ENCODE measurements around the gene RAB31.

RAB31 gene

DNA sequence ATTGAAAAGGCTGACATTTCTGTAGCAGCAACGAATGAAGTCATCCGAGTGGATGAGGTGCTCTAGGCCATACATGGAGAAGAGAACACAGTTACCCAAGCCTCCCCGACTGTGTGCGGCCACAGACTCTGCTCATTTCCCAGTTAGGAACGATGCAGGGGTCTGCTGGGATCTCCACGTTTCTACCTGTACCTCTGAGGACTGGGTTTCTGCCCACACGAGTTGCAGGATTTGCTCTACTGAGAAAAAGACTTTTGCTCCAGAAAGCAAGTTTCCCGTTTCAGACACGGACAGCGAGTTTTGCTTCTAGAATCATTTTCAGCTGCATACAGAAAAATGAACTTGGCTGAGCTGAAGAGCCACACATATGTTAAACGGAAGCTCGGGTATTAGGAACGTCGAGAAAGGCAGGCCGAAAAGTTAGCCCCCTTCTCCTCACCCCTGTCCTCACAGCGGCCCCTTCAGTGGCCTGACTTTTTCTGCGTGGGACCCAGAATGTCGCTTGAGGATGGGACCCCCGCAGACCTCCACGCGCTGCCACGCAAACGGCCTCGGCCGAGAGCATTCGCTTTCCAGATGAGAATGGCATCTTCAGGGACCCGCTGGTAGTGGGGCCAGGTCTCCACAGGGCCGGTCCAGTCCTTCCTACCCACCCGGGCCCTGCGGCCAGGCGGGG lies 582 bp upstream of the RAB31 start:
- TF ChIP-seq MYC (IDR thresholded peaks at IDR 0.05; ENCODE audit: low read depth, low read length) (no peak), POLR2A (IDR thresholded peaks at IDR 0.05; ENCODE audit: extremely low read depth, insufficient read length) (no peak)
- TF ChIP-seq, protein P1, sequence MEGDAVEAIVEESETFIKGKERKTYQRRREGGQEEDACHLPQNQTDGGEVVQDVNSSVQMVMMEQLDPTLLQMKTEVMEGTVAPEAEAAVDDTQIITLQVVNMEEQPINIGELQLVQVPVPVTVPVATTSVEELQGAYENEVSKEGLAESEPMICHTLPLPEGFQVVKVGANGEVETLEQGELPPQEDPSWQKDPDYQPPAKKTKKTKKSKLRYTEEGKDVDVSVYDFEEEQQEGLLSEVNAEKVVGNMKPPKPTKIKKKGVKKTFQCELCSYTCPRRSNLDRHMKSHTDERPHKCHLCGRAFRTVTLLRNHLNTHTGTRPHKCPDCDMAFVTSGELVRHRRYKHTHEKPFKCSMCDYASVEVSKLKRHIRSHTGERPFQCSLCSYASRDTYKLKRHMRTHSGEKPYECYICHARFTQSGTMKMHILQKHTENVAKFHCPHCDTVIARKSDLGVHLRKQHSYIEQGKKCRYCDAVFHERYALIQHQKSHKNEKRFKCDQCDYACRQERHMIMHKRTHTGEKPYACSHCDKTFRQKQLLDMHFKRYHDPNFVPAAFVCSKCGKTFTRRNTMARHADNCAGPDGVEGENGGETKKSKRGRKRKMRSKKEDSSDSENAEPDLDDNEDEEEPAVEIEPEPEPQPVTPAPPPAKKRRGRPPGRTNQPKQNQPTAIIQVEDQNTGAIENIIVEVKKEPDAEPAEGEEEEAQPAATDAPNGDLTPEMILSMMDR (IDR thresholded peaks at IDR 0.05; ENCODE audit: low read depth, low read length) = no peak
- TF ChIP-seq, protein P2, sequence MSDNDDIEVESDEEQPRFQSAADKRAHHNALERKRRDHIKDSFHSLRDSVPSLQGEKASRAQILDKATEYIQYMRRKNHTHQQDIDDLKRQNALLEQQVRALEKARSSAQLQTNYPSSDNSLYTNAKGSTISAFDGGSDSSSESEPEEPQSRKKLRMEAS (IDR thresholded peaks at IDR 0.05; ENCODE audit: low read depth, low read length) = no peak
- DNase-seq (ENCODE audit: low read depth) = no peak
- H3K4me3 ChIP-seq (ENCODE audit: low read depth, low read length) = no peak overlapping the region

DNA sequence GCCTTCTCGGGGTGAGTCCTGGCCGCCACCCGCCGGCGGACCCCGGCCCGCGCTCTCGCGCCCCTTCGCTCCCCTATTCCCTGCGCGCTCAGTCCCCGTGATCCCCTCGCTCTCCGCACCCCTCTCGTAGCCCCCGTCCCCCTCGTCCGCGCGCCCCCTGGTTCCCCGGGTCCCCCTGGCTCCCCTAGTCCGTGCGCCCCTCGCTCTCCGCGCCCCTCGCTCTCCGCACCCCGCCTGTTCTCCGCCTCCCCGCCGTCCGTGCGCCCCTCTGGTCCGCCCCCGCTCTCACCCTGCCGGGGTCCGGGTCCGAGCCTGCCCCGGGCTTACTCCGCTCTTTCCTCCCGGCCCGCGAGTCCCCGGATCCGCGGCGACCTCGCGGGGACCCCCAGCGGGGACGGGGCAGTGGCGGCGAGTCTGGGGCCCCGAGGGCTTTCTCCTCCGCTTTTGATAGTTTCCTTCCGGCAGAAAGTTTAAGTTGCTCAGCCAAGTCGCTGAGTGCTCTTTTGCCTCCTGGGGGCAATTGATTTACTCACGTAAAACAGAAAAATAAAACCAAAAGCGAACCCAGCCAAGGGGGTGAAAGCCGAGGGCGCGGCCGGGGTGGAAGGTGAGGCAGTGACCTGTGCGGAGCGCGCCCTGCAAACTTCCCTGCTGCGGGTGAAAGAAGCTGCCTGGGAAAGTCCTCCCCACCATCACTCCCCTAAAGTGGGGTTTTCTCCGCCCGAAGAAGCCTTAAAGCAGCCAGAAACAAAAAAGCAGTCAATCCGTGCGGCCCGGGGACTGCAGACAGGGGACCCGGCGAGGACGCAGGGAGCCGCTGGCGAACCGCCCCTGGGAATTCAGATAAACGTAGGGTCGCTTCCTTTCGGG lies 568 bp downstream of the RAB31 start:
- TF ChIP-seq, protein P2 (IDR thresholded peaks at IDR 0.05; ENCODE audit: low read depth, low read length) = no peak
- TF ChIP-seq POLR2A (IDR thresholded peaks at IDR 0.05; ENCODE audit: extremely low read depth, insufficient read length) (no peak), MYC (IDR thresholded peaks at IDR 0.05; ENCODE audit: low read depth, low read length) (no peak)
- TF ChIP-seq, protein P1 (IDR thresholded peaks at IDR 0.05; ENCODE audit: low read depth, low read length) = no peak
- DNase-seq (ENCODE audit: low read depth) = peak; percentile 60
- peak overlapping the region; percentile 70 for H3K4me3 ChIP-seq (ENCODE audit: low read depth, low read length)

DNA sequence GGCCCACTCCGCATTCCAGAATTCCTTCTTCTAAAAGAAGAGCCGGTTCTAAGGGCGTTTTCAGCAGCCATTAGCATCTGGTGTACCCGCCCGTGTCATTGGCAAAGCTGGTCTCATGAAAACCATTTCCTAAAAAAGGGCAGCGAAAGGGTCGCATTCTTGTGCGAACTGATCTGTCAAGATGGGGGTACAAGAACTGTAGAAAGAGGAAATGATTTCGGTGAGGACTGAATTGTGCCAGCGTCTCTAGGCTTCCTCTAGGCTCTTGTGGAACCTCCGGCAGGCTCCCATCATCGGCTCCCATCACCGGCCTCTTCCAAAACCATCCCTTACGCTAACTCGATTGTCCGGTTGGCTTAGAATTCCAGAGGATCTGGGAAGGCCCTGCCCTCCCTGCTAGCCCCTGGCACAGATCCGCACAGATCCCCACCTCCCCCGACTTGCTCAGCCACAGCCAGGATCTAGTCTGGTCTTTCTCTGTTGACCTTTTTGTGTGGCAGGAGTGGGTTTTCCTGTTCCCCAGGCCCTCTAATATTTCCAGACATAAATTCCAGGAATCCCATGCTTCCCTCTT lies 1.3 kb downstream of the RAB31 start:
- TF ChIP-seq, protein P2 (IDR thresholded peaks at IDR 0.05; ENCODE audit: low read depth, low read length) = no peak
- no peak for TF ChIP-seq POLR2A (IDR thresholded peaks at IDR 0.05; ENCODE audit: extremely low read depth, insufficient read length)
- TF ChIP-seq, protein P1 (IDR thresholded peaks at IDR 0.05; ENCODE audit: low read depth, low read length) = no peak
- peak; percentile 30 for DNase-seq (ENCODE audit: low read depth)
- H3K4me3 ChIP-seq (ENCODE audit: low read depth, low read length) = peak overlapping the region; percentile 70

DNA sequence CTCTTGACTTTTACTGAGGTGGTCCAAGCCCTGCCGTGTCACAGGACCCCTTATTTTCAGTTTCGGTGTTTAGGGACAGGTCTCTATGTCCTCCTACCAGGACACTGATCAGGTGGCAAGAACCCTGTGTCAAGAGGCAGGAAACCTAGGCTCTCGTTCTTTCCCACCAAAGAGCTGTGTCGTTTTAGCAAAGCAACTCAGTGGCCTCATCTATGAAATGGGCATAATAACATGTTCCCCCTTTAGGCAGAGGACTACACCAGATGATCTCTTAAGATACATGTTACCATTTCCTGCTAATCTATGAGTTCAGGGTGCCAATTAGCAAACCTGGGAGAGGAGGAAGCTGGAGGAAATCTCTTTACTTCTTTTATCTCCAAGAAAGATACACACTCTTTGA lies 1.9 kb downstream of the RAB31 start:
- no peak for DNase-seq (ENCODE audit: low read depth)
- H3K4me3 ChIP-seq (ENCODE audit: low read depth, low read length) = no peak overlapping the region
- no peak for TF ChIP-seq MYC (IDR thresholded peaks at IDR 0.05; ENCODE audit: low read depth, low read length)
- TF ChIP-seq, protein P1 (IDR thresholded peaks at IDR 0.05; ENCODE audit: low read depth, low read length) = no peak
- TF ChIP-seq, protein P2 (IDR thresholded peaks at IDR 0.05; ENCODE audit: low read depth, low read length) = no peak
- no peak for TF ChIP-seq POLR2A (IDR thresholded peaks at IDR 0.05; ENCODE audit: extremely low read depth, insufficient read length)

DNA sequence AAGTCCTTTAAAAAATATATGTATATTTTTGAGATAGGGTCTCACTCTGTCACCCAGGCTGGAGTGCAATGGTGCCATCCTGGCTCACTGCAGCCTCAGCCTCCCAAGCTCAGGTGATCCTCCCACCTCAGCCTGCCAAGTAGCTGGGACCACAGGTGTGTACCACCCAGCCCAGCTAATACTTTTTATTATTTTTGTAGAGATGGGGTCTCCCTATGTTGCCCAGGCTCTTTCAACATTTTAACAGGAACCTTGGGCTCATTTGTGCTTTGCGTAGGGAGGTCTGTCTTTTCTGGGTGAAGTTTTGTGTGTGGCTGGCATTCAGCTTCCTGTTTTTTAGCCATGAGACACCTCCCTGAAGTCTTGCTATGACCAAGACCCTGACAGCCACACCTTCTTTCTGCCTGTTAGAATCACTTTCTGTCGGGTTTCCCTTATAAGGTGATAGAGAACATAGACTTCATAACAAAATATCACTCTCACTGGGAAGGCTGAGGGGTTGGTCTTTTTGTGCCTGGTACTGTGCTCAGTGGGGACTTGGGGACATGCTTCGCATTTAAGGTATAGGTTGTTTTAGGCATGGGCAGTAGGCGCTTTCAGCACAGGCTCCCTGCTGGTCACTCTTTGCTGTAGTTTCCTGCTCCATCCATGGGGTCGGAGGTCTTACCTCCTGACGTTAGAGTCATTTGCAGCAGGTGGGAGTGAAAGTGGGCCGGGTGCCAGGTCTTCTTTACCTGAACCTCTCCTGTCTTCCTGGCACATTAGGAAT lies 3.4 kb downstream of the RAB31 start:
- TF ChIP-seq POLR2A (IDR thresholded peaks at IDR 0.05; ENCODE audit: extremely low read depth, insufficient read length) = no peak
- H3K4me3 ChIP-seq (ENCODE audit: low read depth, low read length) = no peak overlapping the region
- DNase-seq (ENCODE audit: low read depth) = peak; percentile 78
